SK-N-SH (cell line): ENCODE measurements around the gene CCDC188. TPM values are rescaled to one million over a fixed set of nuclear protein-coding genes. Genes with fewer than 3 reads are reported as not detected.

Experiments
- CTCF ChIA-PET: fragments of 300-600, 350-600 bp; formaldehyde crosslinking; extraction: SDS; loops from one replicate; lab custom pipeline; 2021; lab: Yijun Ruan, JAX
- POLR2A ChIA-PET: fragments of 350-600 bp; sonication (Branson Sonifier 250); formaldehyde crosslinking; extraction: SDS; loops from one replicate; lab custom pipeline; 2020; ENCODE audit warnings: antibody characterized with exemption, inconsistent platforms; lab: Yijun Ruan, JAX
- DNase-seq: peaks from one replicate; pipeline ENCODE4 v3.0.0; 2012
- H2AFZ ChIP-seq: fragments of 200-600 bp; sonication (generic); 2 replicates; pipeline ENCODE4 v1.8.1; 2016; ENCODE audit warnings: antibody characterized with exemption, mild to moderate bottlenecking, low read depth
- H3F3A ChIP-seq: fragments of 200-600 bp; sonication (generic); replicated peaks from 2 replicates; pipeline ENCODE3; 2016; ENCODE audit warnings: antibody characterized with exemption, mild to moderate bottlenecking; ENCODE audit not compliant: insufficient read depth
- H3K27ac ChIP-seq, 2 experiments: fragments of 200-500 bp in 1 of 2; fragments of 200-600 bp in 1 of 2; sonication (Bioruptor generic) in 1 of 2; sonication (generic), shearing (Covaris generic) in 1 of 2; 2 replicates each; pipeline versions ENCODE4 v1.5.1 to v1.6.1; 2014 to 2016; ENCODE audit warnings: low read depth in 2 of 2, inconsistent platforms in 1 of 2, low read length in 1 of 2, mild to moderate bottlenecking in 1 of 2, mixed read lengths in 1 of 2
- H3K27me3 ChIP-seq: fragments of 200-600 bp; sonication (generic), shearing (Covaris generic); 2 replicates; pipeline ENCODE4 v1.6.1; 2016; ENCODE audit warnings: mixed run types; ENCODE audit not compliant: insufficient read depth
- H3K36me3 ChIP-seq, 2 experiments: fragments of 200-500 bp in 1 of 2; fragments of 200-600 bp in 1 of 2; sonication (Bioruptor generic) in 1 of 2; sonication (generic) in 1 of 2; replicated peaks in 1 of 2; 2 replicates each; pipeline versions ENCODE3 to v1.5.1; 2014 to 2016; ENCODE audit warnings: low read length in 1 of 2, mild to moderate bottlenecking in 1 of 2; ENCODE audit not compliant: insufficient read depth in 2 of 2, control insufficient read depth in 1 of 2
- H3K4me1 ChIP-seq, 2 experiments: fragments of 200-500 bp in 1 of 2; fragments of 200-600 bp in 1 of 2; sonication (Bioruptor generic) in 1 of 2; sonication (generic), shearing (Covaris generic) in 1 of 2; 2 replicates each; pipeline versions ENCODE4 v1.5.1 to v1.6.1; 2014 to 2016; ENCODE audit warnings: low read depth in 1 of 2, low read length in 1 of 2, mixed run types in 1 of 2; ENCODE audit not compliant: insufficient read depth in 2 of 2, control insufficient read depth in 1 of 2
- H3K4me2 ChIP-seq: fragments of 200-600 bp; sonication (generic), shearing (Covaris generic); 2 replicates; pipeline ENCODE4 v1.6.1; 2017; ENCODE audit warnings: mixed run types
- H3K4me3 ChIP-seq, 2 experiments: fragments of 200-500 bp in 1 of 2; fragments of 200-600 bp in 1 of 2; sonication (Bioruptor generic) in 1 of 2; sonication (generic), shearing (Covaris generic) in 1 of 2; 2 replicates each; pipeline versions ENCODE4 v1.5.1 to v1.8.1; 2014 to 2016; ENCODE audit warnings: low read depth in 2 of 2, inconsistent platforms in 1 of 2, low read length in 1 of 2, mild to moderate bottlenecking in 1 of 2, mixed read lengths in 1 of 2, moderate library complexity in 1 of 2
- H3K79me2 ChIP-seq: fragments of 200-600 bp; sonication (generic); 2 replicates; pipeline ENCODE4 v1.8.1; 2017; ENCODE audit warnings: mild to moderate bottlenecking; ENCODE audit not compliant: insufficient read depth
- H3K9ac ChIP-seq: fragments of 200-600 bp; sonication (generic); 2 replicates; pipeline ENCODE4 v1.6.1; 2017; ENCODE audit warnings: mixed run types
- H3K9me2 ChIP-seq: fragments of 200-600 bp; sonication (generic); 2 replicates; pipeline ENCODE4 v1.6.1; 2017; ENCODE audit warnings: mixed run types
- H3K9me3 ChIP-seq: fragments of 200-600 bp; sonication (generic); 2 replicates; pipeline ENCODE4 v1.6.1; 2017; ENCODE audit warnings: mixed run types, mild to moderate bottlenecking, moderate library complexity
- H4K20me1 ChIP-seq: fragments of 200-600 bp; sonication (generic); 2 replicates; pipeline ENCODE4 v1.6.1; 2017; ENCODE audit warnings: mild to moderate bottlenecking, mixed run types; ENCODE audit not compliant: insufficient read depth
- CHD2 ChIP-seq: fragments of 150-350 bp; IDR thresholded peaks from 2 replicates; pipeline ENCODE4 v1.6.1; 2018; ENCODE audit warnings: low read length; ENCODE audit not compliant: partially characterized antibody
- CTCF ChIP-seq: fragments of 200-600 bp; sonication (generic); IDR thresholded peaks from 2 replicates; pipeline ENCODE4 v1.6.1; 2017; ENCODE audit warnings: antibody characterized with exemption, mild to moderate bottlenecking, moderate library complexity
- ELF1 ChIP-seq: IDR thresholded peaks from 2 replicates; pipeline ENCODE4 v1.4.0; 2012
- EP300 ChIP-seq, 2 experiments: IDR thresholded peaks; 2 replicates each; pipeline versions ENCODE4 v1.4.0 to v1.6.1; 2012; ENCODE audit warnings: borderline replicate concordance in 1 of 2, low read depth in 1 of 2, low read length in 1 of 2
- FOSL2 ChIP-seq: IDR thresholded peaks from 2 replicates; pipeline ENCODE4 v1.4.0; 2012; ENCODE audit warnings: low read depth, mild to moderate bottlenecking, moderate library complexity, borderline replicate concordance
- FOXJ3 ChIP-seq: sonication (generic); formaldehyde crosslinking; IDR thresholded peaks from 2 replicates; pipeline ENCODE4 v1.5.1; 2020; ENCODE audit warnings: mild to moderate bottlenecking, missing genetic modification reagents
- FOXM1 ChIP-seq: IDR thresholded peaks from 2 replicates; pipeline ENCODE4 v1.4.0; 2012; ENCODE audit warnings: low read depth, mild to moderate bottlenecking
- MAX ChIP-seq: IDR thresholded peaks from 2 replicates; pipeline ENCODE4 v1.4.0; 2012; ENCODE audit warnings: low read depth
- MEF2A ChIP-seq: IDR thresholded peaks from 2 replicates; pipeline ENCODE4 v1.4.0; 2012; ENCODE audit warnings: low read depth, borderline replicate concordance
- MXI1 ChIP-seq: IDR thresholded peaks from 2 replicates; pipeline ENCODE4 v1.6.1; 2012; ENCODE audit warnings: mild to moderate bottlenecking, low read depth, low read length, improper control_type of control experiment
- NRF1 ChIP-seq: IDR thresholded peaks from 2 replicates; pipeline ENCODE4 v1.6.1; 2012; ENCODE audit warnings: low read depth, mild to moderate bottlenecking, low read length
- PBX3 ChIP-seq: IDR thresholded peaks from 2 replicates; pipeline ENCODE4; 2012
- RCOR1 ChIP-seq: fragments of 150-350 bp; IDR thresholded peaks from 2 replicates; pipeline ENCODE4 v1.6.1; 2017; ENCODE audit warnings: antibody characterized with exemption, low read length
- REST ChIP-seq: IDR thresholded peaks from 2 replicates; pipeline ENCODE4 v1.6.1; 2012; ENCODE audit warnings: mild to moderate bottlenecking, low read depth, low read length, moderate library complexity
- RFX5 ChIP-seq: IDR thresholded peaks from 2 replicates; pipeline ENCODE4 v1.6.1; 2012; ENCODE audit warnings: mild to moderate bottlenecking, improper control_type of control experiment, low read length
- RXRA ChIP-seq: IDR thresholded peaks from 2 replicates; pipeline ENCODE4 v1.4.0; 2012; ENCODE audit warnings: low read depth, mild to moderate bottlenecking, borderline replicate concordance
- TEAD4 ChIP-seq: IDR thresholded peaks from 2 replicates; pipeline ENCODE4 v1.4.0; 2012; ENCODE audit warnings: mild to moderate bottlenecking, borderline replicate concordance; ENCODE audit not compliant: insufficient read depth
- ZBTB33 ChIP-seq: IDR thresholded peaks from 2 replicates; pipeline ENCODE4 v1.4.0; 2012; ENCODE audit warnings: low read depth, borderline replicate concordance
- WGBS: methylation state at CpG from one replicate; pipeline ENCODE4 v1.1.6; 2017; ENCODE audit warnings: low lambda C conversion rate; 5-methylcytosine and 5-hydroxymethylcytosine counted together
- polyA plus RNA-seq, 3 experiments: library from polyadenylated mRNA; depleted of rRNA; stranded (reverse); fragments of >200 nt; gene quantifications; 2 replicates each; pipeline ENCODE4 v1.2.3, GENCODE V29; 2012
- TF ChIP-seq, protein P1 (sequence below): IDR thresholded peaks from 2 replicates; pipeline ENCODE4 v1.4.0; 2012; ENCODE audit warnings: low read depth, borderline replicate concordance

CCDC188 gene
- polyA plus RNA-seq, 1 of the 3 experiments (the other 2 are of a cell fraction): 21.1 TPM

- TF ChIP-seq FOXM1 (no peak), MAX (no peak), NRF1 (no peak), RCOR1 (no peak), ELF1 (no peak), RFX5 (no peak)
- TF ChIP-seq, protein P1, sequence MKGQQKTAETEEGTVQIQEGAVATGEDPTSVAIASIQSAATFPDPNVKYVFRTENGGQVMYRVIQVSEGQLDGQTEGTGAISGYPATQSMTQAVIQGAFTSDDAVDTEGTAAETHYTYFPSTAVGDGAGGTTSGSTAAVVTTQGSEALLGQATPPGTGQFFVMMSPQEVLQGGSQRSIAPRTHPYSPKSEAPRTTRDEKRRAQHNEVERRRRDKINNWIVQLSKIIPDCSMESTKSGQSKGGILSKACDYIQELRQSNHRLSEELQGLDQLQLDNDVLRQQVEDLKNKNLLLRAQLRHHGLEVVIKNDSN: no peak
- no peaks in the 10 kb centered on the region for H3F3A ChIP-seq
- ChIA-PET CTCF (interaction anchor here (1.0 kb wide), 1 partner anchor 8 kb away, joined by 3 read pairs; no protein-coding TSS in a partner anchor), POLR2A (no interaction called here)
- no peak overlapping the region for H3K4me3 ChIP-seq
- H2AFZ ChIP-seq: no peak overlapping the region
- no peaks in the 10 kb centered on the region for H4K20me1 ChIP-seq
- peaks cover 0 to 2% of the 10 kb centered on the region in 2 experiments; a peak in 1 of 4 replicates for H3K4me1 ChIP-seq
- no peaks in the 10 kb centered on the region for H3K36me3 ChIP-seq
- H3K9me3 ChIP-seq: no peaks in the 10 kb centered on the region
- no peak overlapping the region for H3K9ac ChIP-seq
- H3K79me2 ChIP-seq: no peaks in the 10 kb centered on the region
- H3K27me3 ChIP-seq: no peaks in the 10 kb centered on the region; the same call in 1 of the 2 replicates
- 83% methylated on average over 10 of the region's 12 CpGs for WGBS
- H3K4me2 ChIP-seq: no peak overlapping the region
- DNase-seq: no peak
- H3K27ac ChIP-seq: no peak overlapping the region
- no peaks in the 10 kb centered on the region for H3K9me2 ChIP-seq
Measured at GRCh38 chr22:20165421-20165820, 14.6 kb upstream of the CCDC188 start.

- DNase-seq: no peak
- H2AFZ ChIP-seq: no peak overlapping the region
- no peak overlapping the region for H3K4me2 ChIP-seq
- H3K9me2 ChIP-seq: no peaks in the 10 kb centered on the region
- no peaks in the 10 kb centered on the region for H3K36me3 ChIP-seq
- ChIA-PET CTCF (interaction anchor here (1.0 kb wide), 1 partner anchor 8 kb away, joined by 3 read pairs; no protein-coding TSS in a partner anchor), POLR2A (interaction anchor here (0.6 kb wide), 1 partner anchor 45 kb away, joined by 3 read pairs; no protein-coding TSS in a partner anchor)
- no peak overlapping the region for H3K27ac ChIP-seq
- no peaks in the 10 kb centered on the region for H3K79me2 ChIP-seq
- H3K9ac ChIP-seq: no peak overlapping the region
- H3K4me1 ChIP-seq: peaks cover 0 to 2% of the 10 kb centered on the region in 2 experiments; a peak in 1 of 4 replicates
- no peaks in the 10 kb centered on the region for H4K20me1 ChIP-seq
- no peaks in the 10 kb centered on the region for H3K9me3 ChIP-seq
- 83% methylated on average over 2 of the region's 11 CpGs for WGBS
- no peak overlapping the region for H3K4me3 ChIP-seq
- no peaks in the 10 kb centered on the region for H3K27me3 ChIP-seq
- H3F3A ChIP-seq: no peaks in the 10 kb centered on the region
- TF ChIP-seq TEAD4: no peak
- TF ChIP-seq EP300 (IDR thresholded peaks at IDR 0.05; ENCODE audit: borderline replicate concordance in 1 of 2, low read depth in 1 of 2, low read length in 1 of 2): no peak
- TF ChIP-seq ZBTB33: no peak
- no peak for TF ChIP-seq PBX3
- no peak for TF ChIP-seq CHD2
- TF ChIP-seq REST: no peak
- TF ChIP-seq FOSL2: no peak
- no peak for TF ChIP-seq MEF2A
- no peak for TF ChIP-seq CTCF
- no peak for TF ChIP-seq MXI1
- TF ChIP-seq ELF1: no peak
- no peak for TF ChIP-seq FOXJ3 (CRISPR knock-in tag)
- no peak for TF ChIP-seq RXRA
Measured at GRCh38 chr22:20164863-20165262, 14.0 kb upstream of the CCDC188 start.
